GM11168 (cell line): ENCODE data around the gene CMC2.

Experiments
- in situ Hi-C: fragments of 300-500 bp; cut with MboI; formaldehyde crosslinking; loops from one replicate; pipeline ENCODE4 v1.12.0; 2022; ENCODE audit warnings: low sequenced_read_pairs; ENCODE audit not compliant: unreplicated experiment

CMC2 gene

DNA sequence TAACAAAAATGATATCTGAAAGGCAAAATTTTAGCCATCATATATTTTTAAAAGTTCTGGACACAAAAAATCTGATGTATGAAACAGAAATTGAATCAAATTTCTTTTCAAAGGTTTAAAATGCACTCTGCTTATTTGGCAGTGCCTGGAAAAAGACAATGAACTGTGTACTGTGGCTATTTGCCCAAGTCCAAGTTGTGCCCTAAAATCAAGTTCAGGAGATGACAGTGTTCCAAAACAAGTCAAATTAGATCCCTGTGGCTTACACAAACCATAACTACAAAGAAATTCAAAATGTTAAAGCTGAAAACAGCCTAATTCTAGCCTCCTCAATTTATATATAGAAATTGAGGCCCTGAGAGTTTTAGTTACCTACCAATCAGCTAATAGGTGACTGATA lies 25.6 kb downstream of the CMC2 start:
- in situ Hi-C loops: no loop called here

DNA sequence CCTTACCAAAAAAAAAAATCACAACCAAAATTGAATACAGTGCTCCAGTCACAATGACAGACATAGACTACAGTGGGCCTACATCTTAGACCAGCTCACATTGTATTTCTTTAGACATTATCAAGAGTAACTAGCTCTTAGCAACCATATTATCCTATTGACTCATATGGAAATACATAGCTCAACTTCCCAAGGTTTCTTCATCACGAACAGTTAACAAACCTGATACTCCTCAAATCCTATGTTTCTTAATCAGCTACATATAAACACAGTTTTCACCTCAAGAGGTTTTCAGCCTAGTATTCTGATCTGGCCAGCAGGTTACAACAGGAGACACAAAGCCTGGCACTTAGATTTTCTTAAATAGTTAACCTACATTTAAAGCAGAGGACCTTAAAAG lies 29.7 kb downstream of the CMC2 start:
- in situ Hi-C loops: no loop called here

GRCh38 chr16:80974649-80975376 lies 31.9 kb downstream of the CMC2 start:
- in situ Hi-C loops: no loop called here

GRCh38 chr16:80973991-80974390 lies 32.7 kb downstream of the CMC2 start:
- in situ Hi-C loops: no loop called here

DNA sequence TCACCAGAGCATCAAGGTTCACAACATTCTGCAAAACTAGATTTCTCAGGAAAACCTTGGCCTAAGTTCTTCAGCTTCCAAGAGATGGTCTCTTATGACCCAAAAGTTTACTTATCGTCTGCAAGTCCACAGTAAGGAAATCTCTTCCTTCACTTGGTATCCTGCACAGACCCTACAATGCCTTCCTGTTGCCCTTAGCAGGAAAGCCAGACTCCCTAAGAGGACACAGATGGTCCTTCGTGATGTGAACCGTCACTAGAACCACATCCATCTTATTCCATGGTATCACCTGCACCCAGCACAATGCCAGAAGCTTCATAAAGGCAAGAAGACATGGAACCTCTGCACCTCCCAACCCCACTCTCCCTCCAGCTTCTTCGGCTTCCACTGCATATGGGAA lies 34.1 kb downstream of the CMC2 start:
- in situ Hi-C loops: no loop called here

GRCh38 chr16:80971819-80972218 lies 34.9 kb downstream of the CMC2 start:
- in situ Hi-C loops: no loop called here

GRCh38 chr16:80969114-80969484 lies 37.6 kb downstream of the CMC2 start:
- in situ Hi-C loops: no loop called here

GRCh38 chr16:80968386-80969113 lies 38.1 kb downstream of the CMC2 start:
- in situ Hi-C loops: no loop called here

DNA sequence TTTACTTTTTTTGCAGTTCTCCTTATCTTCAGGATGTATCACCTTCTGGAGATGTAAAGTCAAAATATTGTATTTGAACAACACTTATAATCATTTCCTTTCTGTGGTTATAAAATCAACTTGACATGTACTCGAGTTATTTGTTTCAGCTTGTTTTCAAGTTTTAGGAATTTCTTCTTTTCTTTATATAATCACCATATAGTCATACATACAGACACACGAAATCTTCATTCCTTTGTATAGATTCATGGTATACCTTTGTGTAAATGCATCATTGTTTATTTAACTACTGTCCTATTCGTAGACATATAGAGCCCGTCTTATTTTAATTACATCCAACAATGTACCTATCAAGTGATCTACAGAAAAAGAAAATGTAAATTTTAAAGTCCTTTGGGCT lies 40.1 kb downstream of the CMC2 start:
- in situ Hi-C loops: no loop called here

DNA sequence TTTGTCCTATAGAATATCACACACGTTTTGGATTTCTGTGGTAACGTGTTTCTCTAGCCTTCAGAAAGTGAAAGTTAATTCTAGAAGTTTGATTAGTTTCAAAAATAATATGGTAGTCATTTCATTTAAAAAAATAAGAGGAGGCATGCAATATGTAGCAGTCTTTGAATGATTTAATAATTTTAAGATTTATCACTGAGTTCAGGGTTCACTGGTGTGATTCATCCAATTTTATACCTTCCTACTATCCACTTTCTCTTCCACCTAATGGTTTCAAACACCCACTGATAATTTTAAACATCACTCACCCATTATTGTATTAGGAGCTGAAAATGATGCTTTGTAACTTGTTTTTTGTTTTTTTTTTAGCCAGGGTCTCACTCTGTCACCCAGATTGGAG lies 42.3 kb downstream of the CMC2 start:
- in situ Hi-C loops: no loop called here

DNA sequence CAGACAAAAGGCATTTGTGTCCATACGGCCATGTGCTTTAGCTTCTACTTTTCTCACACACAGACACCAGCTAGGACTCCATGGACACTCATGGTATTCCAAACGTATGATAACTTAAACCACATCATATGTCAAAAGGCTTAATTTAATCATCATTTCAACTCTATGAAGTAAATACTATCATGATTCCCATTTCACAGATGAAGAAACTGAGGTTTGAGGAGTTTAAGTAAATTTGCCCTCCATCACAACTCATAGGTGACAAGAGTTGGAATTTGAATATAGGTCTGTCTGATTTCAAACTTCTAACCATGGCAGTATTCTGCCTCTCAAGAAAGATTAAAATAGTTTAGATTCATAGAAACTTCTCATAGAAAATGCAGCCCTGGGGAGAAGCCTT lies 43.8 kb downstream of the CMC2 start:
- in situ Hi-C loops: no loop called here

DNA sequence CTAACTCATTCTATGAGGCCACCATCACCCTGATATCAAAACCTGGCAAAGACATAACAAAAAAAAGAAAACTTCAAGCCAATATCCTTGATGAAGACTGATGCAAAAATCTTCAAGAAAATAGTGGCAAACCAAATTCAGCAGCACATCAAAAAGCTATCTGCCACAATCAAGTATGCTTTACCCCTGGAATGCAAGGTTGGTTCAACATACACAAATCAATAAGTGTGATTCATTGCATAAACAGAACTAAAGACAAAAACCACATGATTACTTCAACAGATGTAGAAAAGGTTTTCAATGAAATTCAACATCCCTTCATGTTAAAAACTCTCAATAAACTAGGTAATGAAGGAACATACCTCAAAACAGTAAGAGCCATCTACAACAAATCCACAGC lies 48.4 kb downstream of the CMC2 start:
- in situ Hi-C loops: no loop called here

DNA sequence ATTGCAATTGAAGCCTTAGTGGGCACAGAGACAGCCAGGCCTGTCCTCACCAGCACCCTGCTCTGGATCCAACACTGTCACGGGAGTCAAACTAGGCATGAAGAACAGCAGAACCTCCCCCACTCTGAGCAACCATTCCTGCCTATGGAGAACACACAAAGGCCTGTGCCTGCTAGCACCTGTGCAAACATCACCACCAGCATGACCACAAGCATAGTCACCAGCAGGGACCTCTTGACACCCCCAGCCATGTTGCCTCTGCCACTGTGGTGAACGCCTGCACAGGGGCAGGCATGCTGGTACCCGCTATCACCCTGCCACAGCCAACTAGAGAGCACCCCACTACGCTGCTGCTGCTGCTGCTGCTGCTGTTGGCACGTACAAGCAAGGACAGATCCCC lies 51.7 kb downstream of the CMC2 start:
- in situ Hi-C loops: no loop called here

GRCh38 chr16:80948886-80949493 lies 57.7 kb downstream of the CMC2 start:
- in situ Hi-C loops: no loop called here

- in situ Hi-C loops: no loop called here
These were observed 58.7 kb downstream of the CMC2 start for GRCh38 chr16:80947708-80948625.

GRCh38 chr16:80947239-80947638 lies 59.4 kb downstream of the CMC2 start:
- in situ Hi-C loops: no loop called here

DNA sequence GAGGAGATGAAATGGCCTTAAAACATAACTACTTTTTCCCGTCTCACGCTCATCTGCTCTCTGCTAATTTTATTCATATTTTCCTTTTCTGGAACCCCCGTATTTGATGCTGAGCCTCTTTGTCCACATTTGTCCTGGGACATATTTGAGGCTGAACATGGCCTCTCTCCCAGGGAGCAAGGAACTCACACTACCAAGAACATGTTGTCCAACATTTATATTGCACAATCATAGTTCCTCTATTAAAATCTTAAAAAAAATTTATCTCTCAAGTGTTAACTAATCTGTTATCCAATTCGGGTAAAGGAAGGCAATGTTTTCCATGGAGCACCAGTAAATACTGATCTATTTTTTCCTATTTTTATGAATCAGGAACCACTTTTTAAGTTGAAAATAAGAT lies 60.2 kb downstream of the CMC2 start:
- in situ Hi-C loops: no loop called here

DNA sequence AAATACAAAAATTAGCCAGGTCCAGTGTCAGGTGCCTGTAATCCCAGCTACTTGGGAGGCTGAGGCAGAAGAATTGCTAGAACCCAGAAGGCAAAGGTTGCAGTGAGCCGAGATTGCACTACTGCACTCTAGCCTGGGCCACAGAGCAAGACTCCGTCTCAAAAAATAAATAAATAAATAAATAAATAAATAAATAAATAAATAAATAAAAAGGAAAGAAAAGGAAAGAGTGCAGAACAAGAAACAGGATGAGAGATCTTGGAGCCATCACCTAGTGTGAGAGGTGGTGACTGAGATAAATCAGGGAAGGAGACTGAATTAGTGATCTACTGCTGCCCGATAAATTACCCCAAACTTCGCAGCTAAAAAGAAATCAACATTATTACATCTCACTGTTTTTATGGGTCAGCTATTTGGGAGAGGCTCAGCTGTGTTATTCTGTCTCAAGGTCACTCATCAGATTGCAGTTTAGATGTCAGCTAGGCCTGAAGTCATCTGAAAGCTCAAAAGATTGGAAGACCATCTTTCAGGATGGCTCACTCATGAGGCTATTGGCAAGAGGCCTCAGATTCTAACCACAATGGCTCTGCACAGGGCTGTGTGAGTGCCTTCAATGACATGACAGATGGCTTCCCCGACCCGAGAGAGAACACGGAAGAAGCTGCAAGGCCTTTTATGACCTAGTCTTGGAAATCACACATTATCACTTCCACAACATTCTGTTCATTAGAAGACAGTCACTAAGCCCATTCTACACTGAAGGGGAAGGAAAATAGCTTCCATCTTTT lies 66.4 kb downstream of the CMC2 start:
- in situ Hi-C loops: no loop called here

DNA sequence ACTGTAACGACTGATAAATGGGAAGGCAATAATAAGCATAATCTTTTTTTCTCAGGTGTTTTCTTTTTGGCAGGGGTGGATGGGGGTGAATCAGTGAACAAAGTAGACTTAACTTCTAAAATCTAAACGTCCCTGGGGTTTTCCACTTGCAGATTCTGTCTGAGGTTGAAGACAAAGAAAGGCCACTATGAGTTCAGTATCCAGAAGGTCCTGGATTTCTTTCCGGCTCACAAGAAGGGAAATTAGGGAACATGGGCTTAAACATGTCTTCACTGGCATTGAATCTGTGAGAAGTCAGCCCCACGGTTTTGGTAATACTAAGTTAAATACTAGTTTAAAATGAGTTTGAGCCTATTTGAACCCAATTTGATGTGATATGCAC lies 67.8 kb downstream of the CMC2 start:
- in situ Hi-C loops: no loop called here
